SK-N-SH treated with all-trans-retinoic acid at 6 μM for 48 hours (cell line): ENCODE measurements around the gene PAPSS1.
"Not testable (repeated sequence)": the region's sequence is repeated elsewhere in the genome, so short reads cannot be mapped to it uniquely, and the experiment has no call there.

ENCODE experiments used
- ATAC-seq: fragments of 200-7000 bp; cut with Tn5 transposase; 3 replicates; pipeline ENCODE4 v1.9.1; 2020; ENCODE audit warnings: mild to moderate bottlenecking, moderate library complexity
- ARNTL ChIP-seq: fragments of 450-650 bp; formaldehyde crosslinking; IDR thresholded peaks from 2 replicates; pipeline ENCODE4 v1.5.0; 2020; ENCODE audit warnings: low read depth, mild to moderate bottlenecking, moderate library complexity, borderline replicate concordance
- BACH2 ChIP-seq: fragments of 250-450 bp; sonication (Bioruptor Pico); IDR thresholded peaks from 2 replicates; pipeline ENCODE4 v1.9.0; 2021; ENCODE audit warnings: mild to moderate bottlenecking, borderline replicate concordance
- CREB5 ChIP-seq: fragments of 250-450 bp; sonication (Bioruptor Pico); IDR thresholded peaks from 2 replicates; pipeline ENCODE4 v1.5.1; 2020; ENCODE audit warnings: low read depth, mild to moderate bottlenecking, moderate library complexity
- CSDC2 ChIP-seq: fragments of 250-450 bp; sonication (Bioruptor Pico); IDR thresholded peaks from 2 replicates; pipeline ENCODE4 v1.5.0; 2020; ENCODE audit warnings: mild to moderate bottlenecking, moderate library complexity
- CSRNP3 ChIP-seq: fragments of 250-450 bp; sonication (Bioruptor Pico); IDR thresholded peaks from 2 replicates; pipeline ENCODE4 v1.5.1; 2021; ENCODE audit warnings: mild to moderate bottlenecking, moderate library complexity
- ESRRG ChIP-seq: fragments of 250-450 bp; sonication (Bioruptor Pico); IDR thresholded peaks from 2 replicates; pipeline ENCODE4 v1.6.1; 2021; ENCODE audit warnings: mild to moderate bottlenecking
- GLIS3 ChIP-seq: fragments of 250-450 bp; sonication (Bioruptor Pico); IDR thresholded peaks from 2 replicates; pipeline ENCODE4 v1.5.0; 2020; ENCODE audit warnings: mild to moderate bottlenecking, moderate library complexity
- ISL1 ChIP-seq: fragments of 250-450 bp; sonication (Bioruptor Pico); IDR thresholded peaks from 2 replicates; pipeline ENCODE4 v2.1.2; 2022; ENCODE audit warnings: mild to moderate bottlenecking, moderate library complexity
- PATZ1 ChIP-seq: fragments of 250-450 bp; sonication (Bioruptor Pico); IDR thresholded peaks from 2 replicates; pipeline ENCODE4 v1.8.0; 2020; ENCODE audit warnings: mild to moderate bottlenecking, moderate library complexity, borderline replicate concordance
- POU6F1 ChIP-seq: fragments of 250-450 bp; sonication (Bioruptor Pico); IDR thresholded peaks from 2 replicates; pipeline ENCODE4 v1.8.0; 2021; ENCODE audit warnings: low read depth, mild to moderate bottlenecking, moderate library complexity, borderline replicate concordance
- PPARA ChIP-seq: fragments of 250-450 bp; sonication (Bioruptor Pico); IDR thresholded peaks from 2 replicates; pipeline ENCODE4 v1.5.0; 2020; ENCODE audit warnings: mild to moderate bottlenecking, borderline replicate concordance
- RARB ChIP-seq: fragments of 250-450 bp; sonication (Bioruptor Pico); IDR thresholded peaks from 2 replicates; pipeline ENCODE4 v1.8.0; 2021; ENCODE audit warnings: mild to moderate bottlenecking, moderate library complexity
- SNAI2 ChIP-seq: fragments of 250-450 bp; sonication (Bioruptor Pico); IDR thresholded peaks from 2 replicates; pipeline ENCODE4 v1.5.0; 2020; ENCODE audit warnings: mild to moderate bottlenecking, moderate library complexity
- TCF4 ChIP-seq: fragments of 250-450 bp; sonication (Bioruptor Pico); IDR thresholded peaks from 2 replicates; pipeline ENCODE4 v1.8.0; 2021; ENCODE audit warnings: mild to moderate bottlenecking, moderate library complexity, borderline replicate concordance
- TOX ChIP-seq: fragments of 250-450 bp; sonication (Bioruptor Pico); IDR thresholded peaks from 2 replicates; pipeline ENCODE4 v1.8.0; 2021; ENCODE audit warnings: mild to moderate bottlenecking, moderate library complexity, borderline replicate concordance
- TSHZ2 ChIP-seq: fragments of 250-450 bp; sonication (Bioruptor Pico); IDR thresholded peaks from 2 replicates; pipeline ENCODE4 v1.5.0; 2020; ENCODE audit warnings: mild to moderate bottlenecking, moderate library complexity
- ZC3H10 ChIP-seq: fragments of 250-450 bp; sonication (Bioruptor Pico); IDR thresholded peaks from 2 replicates; pipeline ENCODE4 v1.5.1; 2021; ENCODE audit warnings: mild to moderate bottlenecking, moderate library complexity
- ZFP3 ChIP-seq: fragments of 250-450 bp; sonication (Bioruptor Pico); IDR thresholded peaks from 2 replicates; pipeline ENCODE4 v1.5.0; 2020; ENCODE audit warnings: mild to moderate bottlenecking, moderate library complexity
- ZFP30 ChIP-seq: fragments of 450-650 bp; formaldehyde crosslinking; IDR thresholded peaks from 2 replicates; pipeline ENCODE4 v1.5.0; 2022; ENCODE audit warnings: mild to moderate bottlenecking, moderate library complexity
- ZNF70 ChIP-seq: fragments of 450-650 bp; formaldehyde crosslinking; IDR thresholded peaks from 2 replicates; pipeline ENCODE4 v1.5.0; 2020; ENCODE audit warnings: mild to moderate bottlenecking, moderate library complexity

Gene PAPSS1

GRCh38 chr4:107725281-107725859, 5.3 kb upstream of the PAPSS1 start:
- no peak for ATAC-seq
- TF ChIP-seq ARNTL (CRISPR knock-in tag) = no peak
- no peak for TF ChIP-seq ISL1 (CRISPR knock-in tag)
- TF ChIP-seq SNAI2 (CRISPR knock-in tag) = no peak
- TF ChIP-seq TSHZ2 (CRISPR knock-in tag) = no peak

- not testable (repeated sequence) for ATAC-seq
Measured at GRCh38 chr4:107723331-107723730, 3.3 kb upstream of the PAPSS1 start.

- no peak for TF ChIP-seq ZFP30 (CRISPR knock-in tag)
- TF ChIP-seq TCF4 (CRISPR knock-in tag) = no peak
- no peak for TF ChIP-seq CREB5 (CRISPR knock-in tag)
- TF ChIP-seq SNAI2 (CRISPR knock-in tag) = no peak
- no peak for TF ChIP-seq GLIS3
- no peak for TF ChIP-seq CSDC2
- TF ChIP-seq TSHZ2 (CRISPR knock-in tag) = no peak
- TF ChIP-seq BACH2 = no peak
- no peak for TF ChIP-seq POU6F1 (CRISPR knock-in tag)
- no peak for TF ChIP-seq ZNF70
- TF ChIP-seq PPARA (CRISPR knock-in tag) = no peak
- TF ChIP-seq ESRRG (CRISPR knock-in tag) = no peak
- no peak for TF ChIP-seq ZC3H10 (CRISPR knock-in tag)
- no peak for TF ChIP-seq ZFP3 (CRISPR knock-in tag)
- no peak for TF ChIP-seq ISL1 (CRISPR knock-in tag)
- TF ChIP-seq RARB (CRISPR knock-in tag) = no peak
- TF ChIP-seq CSRNP3 = no peak
- no peak for TF ChIP-seq PATZ1
- TF ChIP-seq TOX (CRISPR knock-in tag) = no peak
- no peak for ATAC-seq
Measured at GRCh38 chr4:107721436-107722100, 1.5 kb upstream of the PAPSS1 start.
